ENCODE data around the gene RAB11FIP4.
A peak's percentile ranks its signal among the peaks of the same experiment; 100 is the strongest.

The RAB11FIP4 gene

DNA sequence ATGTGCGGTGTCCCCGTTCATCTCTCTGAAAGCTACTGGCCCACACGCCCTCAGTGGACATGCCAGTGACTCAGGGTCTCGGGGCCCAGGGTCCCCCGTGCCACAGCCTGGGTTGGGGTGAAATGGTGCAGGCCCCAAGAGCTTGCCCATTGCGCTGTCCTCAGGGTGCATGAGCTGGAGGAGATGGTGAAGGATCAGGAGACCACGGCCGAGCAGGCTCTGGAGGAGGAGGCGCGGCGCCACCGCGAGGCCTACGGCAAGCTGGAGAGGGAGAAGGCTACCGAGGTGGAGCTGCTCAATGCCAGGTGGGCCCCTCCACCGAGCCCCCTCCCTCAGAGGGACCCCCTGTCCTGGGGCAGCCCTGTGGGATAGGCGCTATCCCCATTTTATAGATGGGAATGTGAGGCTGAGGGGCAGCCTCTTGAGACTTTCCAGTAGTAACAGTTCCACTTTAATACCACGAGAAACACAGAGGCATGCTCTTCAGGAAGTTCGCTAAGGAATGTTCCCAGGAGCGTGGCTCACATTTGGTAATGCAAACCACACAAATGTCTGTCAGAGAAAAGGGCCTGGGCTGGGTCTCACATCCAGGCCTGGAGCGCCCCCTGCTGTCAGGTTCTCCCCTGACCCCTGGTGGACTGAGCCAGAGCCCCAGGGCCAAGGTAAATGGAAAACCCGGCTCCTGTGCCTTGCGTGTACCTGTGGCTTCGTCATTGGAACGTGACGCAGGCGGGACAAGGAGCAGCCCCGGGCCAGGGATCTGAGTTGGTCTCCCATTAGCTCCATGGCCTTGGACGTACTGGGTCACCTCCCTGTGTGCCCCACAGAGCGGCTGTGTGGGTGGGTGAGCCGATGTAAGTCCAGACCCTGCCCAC is 133.7 kb downstream of the RAB11FIP4 start:
- Histone ChIP-seq H3K36me3 (ENCODE audit: control insufficient read depth, low read length) (peaks cover 39% of the 10 kb centered on the region), H3K4me1 (ENCODE audit: control insufficient read depth, low read length) (peaks cover 16% of the 10 kb centered on the region), H3K9me3 (ENCODE audit: control insufficient read depth, insufficient read depth, low read length) (peaks cover 4% of the 10 kb centered on the region; the same call in 1 of the 2 replicates), H3K4me3 (ENCODE audit: low read length) (peak overlapping the region; percentile 58), H3K4me2 (ENCODE audit: low read length) (peak overlapping the region; percentile 84), H3K27me3 (ENCODE audit: control insufficient read depth, low read length) (no peaks in the 10 kb centered on the region), H4K20me1 (ENCODE audit: control insufficient read depth, insufficient read depth, low read depth, low read length) (no peaks in the 10 kb centered on the region), H3K9me2 (replicated peaks; ENCODE audit: control insufficient read depth, low read length) (no peaks in the 10 kb centered on the region), H3K27ac (ENCODE audit: low read depth, low read length) (peak overlapping the region; percentile 41), H3K79me2 (ENCODE audit: control insufficient read depth, low read length) (no peaks in the 10 kb centered on the region), H3F3A (ENCODE audit: control insufficient read depth, insufficient read depth) (no peaks in the 10 kb centered on the region)
- TF ChIP-seq, protein P1, sequence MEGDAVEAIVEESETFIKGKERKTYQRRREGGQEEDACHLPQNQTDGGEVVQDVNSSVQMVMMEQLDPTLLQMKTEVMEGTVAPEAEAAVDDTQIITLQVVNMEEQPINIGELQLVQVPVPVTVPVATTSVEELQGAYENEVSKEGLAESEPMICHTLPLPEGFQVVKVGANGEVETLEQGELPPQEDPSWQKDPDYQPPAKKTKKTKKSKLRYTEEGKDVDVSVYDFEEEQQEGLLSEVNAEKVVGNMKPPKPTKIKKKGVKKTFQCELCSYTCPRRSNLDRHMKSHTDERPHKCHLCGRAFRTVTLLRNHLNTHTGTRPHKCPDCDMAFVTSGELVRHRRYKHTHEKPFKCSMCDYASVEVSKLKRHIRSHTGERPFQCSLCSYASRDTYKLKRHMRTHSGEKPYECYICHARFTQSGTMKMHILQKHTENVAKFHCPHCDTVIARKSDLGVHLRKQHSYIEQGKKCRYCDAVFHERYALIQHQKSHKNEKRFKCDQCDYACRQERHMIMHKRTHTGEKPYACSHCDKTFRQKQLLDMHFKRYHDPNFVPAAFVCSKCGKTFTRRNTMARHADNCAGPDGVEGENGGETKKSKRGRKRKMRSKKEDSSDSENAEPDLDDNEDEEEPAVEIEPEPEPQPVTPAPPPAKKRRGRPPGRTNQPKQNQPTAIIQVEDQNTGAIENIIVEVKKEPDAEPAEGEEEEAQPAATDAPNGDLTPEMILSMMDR (IDR thresholded peaks at IDR 0.05; ENCODE audit: low read depth, low read length, poor library complexity, severe bottlenecking): peak; percentile 94
- TF ChIP-seq EZH2phosphoT487 (IDR thresholded peaks at IDR 0.05; ENCODE audit: borderline replicate concordance, low read length): no peak

DNA sequence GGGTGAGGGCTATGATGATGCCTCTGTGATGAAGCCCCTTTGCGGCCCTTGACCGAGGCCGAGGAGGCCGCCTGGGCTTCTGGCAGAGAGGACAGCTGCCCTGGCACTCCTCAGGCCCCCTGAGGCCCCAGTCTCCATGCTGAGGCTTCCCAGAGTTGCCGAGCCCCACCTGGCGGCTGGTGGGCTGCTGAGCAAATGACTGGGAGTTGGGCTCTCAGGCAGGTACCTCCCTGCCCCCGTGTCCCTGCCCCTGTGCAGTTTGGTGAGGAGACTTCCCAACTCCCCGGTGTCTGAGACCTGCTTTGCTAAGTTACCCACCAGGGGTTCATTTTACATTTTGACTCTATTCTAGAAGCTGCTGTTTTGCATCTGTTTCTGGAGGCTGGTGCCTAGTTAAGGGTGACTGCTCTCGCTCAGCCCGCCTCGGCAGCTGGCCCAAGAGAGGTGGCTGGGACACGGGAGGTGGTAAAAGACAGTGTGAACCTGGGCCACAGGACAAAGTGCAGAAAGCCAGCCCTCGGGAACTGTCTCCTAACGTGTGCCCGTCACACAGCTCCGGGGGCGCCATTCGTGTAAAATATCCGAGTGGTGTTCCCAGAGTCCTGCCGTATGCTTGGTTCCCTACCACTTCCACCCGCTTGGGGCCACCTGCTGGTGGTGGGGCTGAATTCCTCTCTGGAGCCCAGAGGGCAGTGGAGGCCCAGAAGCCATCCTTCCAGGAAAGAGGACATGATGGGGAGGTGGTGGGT is 134.5 kb downstream of the RAB11FIP4 start:
- no peaks in the 10 kb centered on the region for H3F3A ChIP-seq (ENCODE audit: control insufficient read depth, insufficient read depth)
- H3K4me1 ChIP-seq (ENCODE audit: control insufficient read depth, low read length): peaks cover 16% of the 10 kb centered on the region
- H3K27me3 ChIP-seq (ENCODE audit: control insufficient read depth, low read length): no peaks in the 10 kb centered on the region
- peak overlapping the region; percentile 84 for H3K4me2 ChIP-seq (ENCODE audit: low read length)
- peaks cover 4% of the 10 kb centered on the region; the same call in 1 of the 2 replicates for H3K9me3 ChIP-seq (ENCODE audit: control insufficient read depth, insufficient read depth, low read length)
- TF ChIP-seq, protein P1 (IDR thresholded peaks at IDR 0.05; ENCODE audit: low read depth, low read length, poor library complexity, severe bottlenecking): no peak
- no peak for TF ChIP-seq EZH2phosphoT487 (IDR thresholded peaks at IDR 0.05; ENCODE audit: borderline replicate concordance, low read length)
- H3K9me2 ChIP-seq (replicated peaks; ENCODE audit: control insufficient read depth, low read length): no peaks in the 10 kb centered on the region
- H3K36me3 ChIP-seq (ENCODE audit: control insufficient read depth, low read length): peaks cover 41% of the 10 kb centered on the region
- no peaks in the 10 kb centered on the region for H4K20me1 ChIP-seq (ENCODE audit: control insufficient read depth, insufficient read depth, low read depth, low read length)
- peak overlapping the region; percentile 41 for H3K27ac ChIP-seq (ENCODE audit: low read depth, low read length)
- peak overlapping the region; percentile 58 for H3K4me3 ChIP-seq (ENCODE audit: low read length)
- no peaks in the 10 kb centered on the region for H3K79me2 ChIP-seq (ENCODE audit: control insufficient read depth, low read length)

DNA sequence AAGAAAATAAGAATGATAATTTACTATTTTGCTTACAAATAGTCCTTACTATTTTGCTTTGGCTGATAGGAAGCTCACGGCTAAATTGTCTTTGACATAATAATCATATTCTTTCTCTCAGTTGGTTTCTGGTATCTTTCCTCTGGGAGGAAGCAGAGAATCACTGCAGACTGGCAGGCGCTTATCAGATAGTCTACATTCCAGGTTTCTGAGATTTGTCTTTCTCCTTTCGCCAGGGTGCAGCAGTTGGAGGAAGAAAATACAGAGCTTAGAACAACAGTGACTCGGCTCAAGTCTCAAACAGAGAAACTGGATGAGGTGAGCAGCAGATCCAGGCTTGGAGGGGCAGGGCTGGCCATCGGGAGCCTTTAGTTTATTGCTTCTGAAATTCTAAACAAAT is 136.1 kb downstream of the RAB11FIP4 start:
- Histone ChIP-seq H3F3A (ENCODE audit: control insufficient read depth, insufficient read depth) (no peaks in the 10 kb centered on the region), H3K9me2 (replicated peaks; ENCODE audit: control insufficient read depth, low read length) (no peaks in the 10 kb centered on the region), H3K79me2 (ENCODE audit: control insufficient read depth, low read length) (no peaks in the 10 kb centered on the region), H3K27me3 (ENCODE audit: control insufficient read depth, low read length) (no peaks in the 10 kb centered on the region), H3K4me1 (ENCODE audit: control insufficient read depth, low read length) (peaks cover 16% of the 10 kb centered on the region), H4K20me1 (ENCODE audit: control insufficient read depth, insufficient read depth, low read depth, low read length) (no peaks in the 10 kb centered on the region), H3K27ac (ENCODE audit: low read depth, low read length) (no peak overlapping the region), H3K4me3 (ENCODE audit: low read length) (no peak overlapping the region), H3K9me3 (ENCODE audit: control insufficient read depth, insufficient read depth, low read length) (peaks cover 4% of the 10 kb centered on the region; the same call in 1 of the 2 replicates), H3K36me3 (ENCODE audit: control insufficient read depth, low read length) (peaks cover 45% of the 10 kb centered on the region), H3K4me2 (ENCODE audit: low read length) (no peak overlapping the region)
- no peak for TF ChIP-seq EZH2phosphoT487 (IDR thresholded peaks at IDR 0.05; ENCODE audit: borderline replicate concordance, low read length)
- TF ChIP-seq, protein P1 (IDR thresholded peaks at IDR 0.05; ENCODE audit: low read depth, low read length, poor library complexity, severe bottlenecking): no peak
